ENCODE results near the gene BBOX1.
"Not testable (repeated sequence)": the region's sequence is repeated elsewhere in the genome, so short reads cannot be mapped to it uniquely, and the experiment has no call there.

The BBOX1 gene, protein sequence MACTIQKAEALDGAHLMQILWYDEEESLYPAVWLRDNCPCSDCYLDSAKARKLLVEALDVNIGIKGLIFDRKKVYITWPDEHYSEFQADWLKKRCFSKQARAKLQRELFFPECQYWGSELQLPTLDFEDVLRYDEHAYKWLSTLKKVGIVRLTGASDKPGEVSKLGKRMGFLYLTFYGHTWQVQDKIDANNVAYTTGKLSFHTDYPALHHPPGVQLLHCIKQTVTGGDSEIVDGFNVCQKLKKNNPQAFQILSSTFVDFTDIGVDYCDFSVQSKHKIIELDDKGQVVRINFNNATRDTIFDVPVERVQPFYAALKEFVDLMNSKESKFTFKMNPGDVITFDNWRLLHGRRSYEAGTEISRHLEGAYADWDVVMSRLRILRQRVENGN

DNA sequence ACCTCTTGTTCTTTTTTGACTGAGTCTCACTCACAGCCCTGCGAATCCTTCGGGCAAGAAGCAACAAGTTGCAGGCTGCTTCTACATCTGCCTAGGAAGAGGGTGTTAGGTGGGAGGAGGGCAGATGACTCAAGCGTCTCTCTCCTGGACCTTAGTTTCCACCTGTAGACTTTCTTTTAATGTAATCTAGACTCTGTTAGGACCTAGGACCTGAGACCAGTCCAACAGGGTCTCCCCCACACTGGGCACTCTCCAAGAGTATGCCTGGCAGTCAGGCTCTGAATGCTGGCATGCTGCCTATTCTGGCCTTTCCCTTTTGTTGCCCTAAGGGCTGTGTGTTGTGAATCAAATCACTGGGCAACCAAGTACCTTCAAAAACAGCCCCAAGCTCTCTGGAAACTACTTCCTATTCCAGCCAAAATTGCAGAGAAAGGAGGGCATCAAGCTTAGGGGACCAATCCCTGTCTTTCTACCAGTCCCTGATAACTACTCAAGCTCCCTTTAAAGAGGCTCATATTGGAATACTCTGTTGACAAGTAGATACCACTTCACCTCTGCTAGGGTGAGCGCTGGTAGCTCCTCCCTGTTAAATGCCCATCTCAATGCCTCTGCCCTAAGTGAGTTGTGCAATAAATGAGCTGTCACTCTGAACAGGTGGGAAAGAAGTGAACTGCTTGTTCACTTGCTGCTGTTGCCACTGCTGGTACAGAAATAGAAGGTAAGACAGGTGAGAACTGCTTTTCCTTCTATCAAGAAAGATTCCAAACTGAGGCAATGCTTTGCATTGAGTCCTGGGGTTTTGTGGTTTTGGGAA is at the start of gene BBOX1:
TSS of gene BBOX1 (plus strand) at position 514 of the 814 bp plus-strand sequence. CDS start 14,616 bp downstream, outside the sequence.
- H3K4me3 ChIP-seq (ENCODE audit: low read length) = no peak within 1 kb of the TSS
- TF ChIP-seq ZNF274 (IDR thresholded peaks at IDR 0.05; ENCODE audit: low read depth, low read length) = no peak

DNA sequence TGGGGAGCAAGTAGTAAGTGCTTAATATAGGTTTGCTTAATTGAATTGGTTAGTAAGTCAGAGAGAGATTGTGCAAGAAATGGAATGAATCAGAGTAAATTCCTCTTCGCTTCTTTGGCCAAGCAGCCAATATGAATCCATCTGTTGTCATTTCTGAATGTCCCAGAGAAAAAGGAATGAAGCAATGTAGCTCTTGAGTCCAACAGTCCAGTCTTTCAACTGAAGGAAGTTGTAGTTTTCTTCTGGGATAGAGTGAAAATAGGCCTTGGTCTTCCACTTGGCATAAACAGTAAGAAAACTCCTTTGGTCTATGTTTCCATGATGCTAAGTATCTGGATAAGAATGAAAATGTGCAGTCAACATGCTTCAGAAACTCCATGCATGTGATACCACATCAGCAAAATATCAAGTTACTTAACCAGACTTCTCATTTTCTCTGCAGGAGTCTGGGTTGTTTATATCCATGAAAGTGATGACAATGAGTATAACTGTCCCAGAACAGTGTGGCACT is 48.5 kb upstream of the BBOX1 start:
- TF ChIP-seq ZNF274 (IDR thresholded peaks at IDR 0.05; ENCODE audit: low read depth, low read length) = no peak
- no peak overlapping the region for H3K4me3 ChIP-seq (ENCODE audit: low read length)

DNA sequence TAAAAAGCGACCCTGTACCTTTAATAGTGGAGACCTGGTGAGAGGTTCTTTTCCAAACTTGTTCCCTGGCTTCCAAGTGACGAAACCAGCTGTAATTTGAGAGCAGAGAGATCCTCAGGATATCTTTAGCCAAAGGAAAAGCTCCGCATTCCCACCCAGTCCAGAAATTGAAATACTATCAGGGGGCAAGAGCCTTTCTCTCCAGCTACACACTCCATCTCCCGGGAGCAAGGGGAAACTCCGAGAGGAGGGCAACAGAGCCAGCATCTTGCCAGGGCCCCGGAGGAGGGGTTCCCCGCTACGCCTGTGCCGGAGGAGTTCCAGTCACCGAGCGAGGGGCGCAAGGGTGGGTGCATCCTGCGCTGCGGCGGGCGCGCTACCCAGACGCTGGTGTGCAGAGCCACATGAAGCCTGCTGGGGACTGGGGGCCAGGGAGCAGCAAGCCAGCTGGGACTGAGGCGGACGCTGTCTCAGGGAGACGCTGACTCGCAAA is 46.6 kb upstream of the BBOX1 start, which contains the start of gene FIBIN:
TSS of gene FIBIN (plus strand) at position 148 of the 493 bp plus-strand sequence. CDS start 415 bp downstream, outside the sequence.
- TF ChIP-seq ZNF274 (IDR thresholded peaks at IDR 0.05; ENCODE audit: low read depth, low read length) = no peak
- H3K4me3 ChIP-seq (ENCODE audit: low read length) = no peak within 1 kb of the TSS

DNA sequence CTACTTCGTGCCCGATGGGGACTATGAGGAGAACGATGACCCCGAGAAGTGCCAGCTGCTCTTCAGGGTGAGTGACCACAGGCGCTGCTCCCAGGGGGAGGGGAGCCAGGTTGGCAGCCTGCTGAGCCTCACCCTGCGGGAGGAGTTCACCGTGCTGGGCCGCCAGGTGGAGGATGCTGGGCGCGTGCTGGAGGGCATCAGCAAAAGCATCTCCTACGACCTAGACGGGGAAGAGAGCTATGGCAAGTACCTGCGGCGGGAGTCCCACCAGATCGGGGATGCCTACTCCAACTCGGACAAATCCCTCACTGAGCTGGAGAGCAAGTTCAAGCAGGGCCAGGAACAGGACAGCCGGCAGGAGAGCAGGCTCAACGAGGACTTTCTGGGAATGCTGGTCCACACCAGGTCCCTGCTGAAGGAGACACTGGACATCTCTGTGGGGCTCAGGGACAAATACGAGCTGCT is 46.0 kb upstream of the BBOX1 start:
- no peak overlapping the region for H3K4me3 ChIP-seq (ENCODE audit: low read length)
- no peak for TF ChIP-seq ZNF274 (IDR thresholded peaks at IDR 0.05; ENCODE audit: low read depth, low read length)

DNA sequence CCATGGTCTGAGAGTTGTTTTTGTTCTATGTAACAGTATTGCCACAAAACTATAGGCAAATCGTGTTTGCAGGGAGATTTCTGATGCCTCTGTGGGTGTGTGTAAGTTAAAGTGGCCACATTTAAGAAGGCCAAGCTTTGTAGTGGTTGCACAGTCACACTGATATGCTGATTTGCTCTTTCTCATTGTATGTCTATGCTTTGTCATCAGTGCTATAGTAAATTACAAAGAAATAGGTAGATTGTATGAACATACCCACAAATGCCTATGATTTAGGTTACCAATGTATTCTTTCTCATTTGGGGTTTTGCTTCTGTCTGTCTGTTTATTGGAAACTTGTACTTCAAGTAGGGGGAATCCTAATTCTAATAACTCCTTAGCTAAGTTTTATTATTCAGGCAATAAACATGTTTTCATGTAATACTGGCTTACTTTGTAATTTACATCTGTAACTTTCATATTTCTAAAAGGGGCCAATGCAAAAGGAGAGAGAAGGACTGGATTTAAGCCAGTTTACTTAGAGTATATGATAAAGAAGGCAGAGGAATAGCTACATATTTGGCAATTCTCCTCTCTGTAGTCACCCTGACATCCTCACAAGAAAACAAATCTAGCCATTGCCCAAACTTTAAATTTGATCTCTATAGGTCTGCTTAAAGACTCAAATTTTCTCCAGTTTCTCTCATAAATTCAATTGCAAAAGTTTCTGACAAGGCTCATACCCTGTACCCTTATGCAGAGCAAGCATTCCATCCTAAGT is 44.7 kb upstream of the BBOX1 start:
- TF ChIP-seq ZNF274 (IDR thresholded peaks at IDR 0.05; ENCODE audit: low read depth, low read length) = no peak
- no peak overlapping the region for H3K4me3 ChIP-seq (ENCODE audit: low read length)

DNA sequence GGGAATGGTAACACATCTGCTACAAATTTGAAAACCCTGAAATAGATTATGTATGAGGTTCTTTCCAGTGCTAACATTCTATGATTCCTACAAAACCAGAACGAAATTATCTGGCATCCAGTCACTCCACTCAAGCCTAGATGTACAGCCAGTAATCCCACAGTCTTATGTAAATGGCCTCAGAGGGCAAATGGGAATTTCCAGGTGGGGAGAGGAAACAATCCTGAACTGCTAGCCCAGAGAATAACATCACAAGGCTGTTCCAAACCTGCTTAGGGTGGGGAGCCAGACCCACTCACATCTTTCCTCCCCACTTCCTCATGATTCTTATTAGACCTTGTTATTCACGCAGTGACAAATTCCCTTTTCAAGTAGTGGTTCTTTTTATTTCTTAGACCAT is 43.2 kb upstream of the BBOX1 start:
- no peak overlapping the region for H3K4me3 ChIP-seq (ENCODE audit: low read length)
- no peak for TF ChIP-seq ZNF274 (IDR thresholded peaks at IDR 0.05; ENCODE audit: low read depth, low read length)

DNA sequence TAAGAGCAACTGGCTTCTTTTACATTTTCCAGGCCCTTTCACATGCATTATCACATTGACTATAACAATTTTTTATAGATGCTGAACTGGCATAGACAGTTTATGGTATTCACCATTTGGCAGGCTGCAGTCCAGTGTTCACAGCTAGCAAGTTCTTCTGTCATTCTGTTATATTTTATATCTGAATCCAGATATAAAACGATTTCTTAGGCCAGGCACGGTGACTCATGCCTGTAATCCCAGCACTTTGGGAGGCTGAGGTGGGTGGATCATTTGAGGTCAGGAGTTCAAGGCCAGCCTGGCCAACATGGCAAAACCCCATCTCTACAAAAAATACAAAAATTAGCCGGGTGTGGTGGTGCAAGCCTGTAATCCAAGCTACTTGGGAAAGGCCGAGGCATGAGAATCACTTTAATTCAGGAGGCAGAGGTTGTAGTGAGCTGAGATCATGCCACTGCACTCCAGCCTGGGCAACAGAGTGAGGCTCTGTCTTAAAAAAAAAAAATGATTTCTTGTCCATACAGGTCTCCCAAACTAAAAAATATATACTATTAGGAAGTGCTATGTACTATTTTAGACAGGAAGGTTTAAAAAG is 39.4 kb upstream of the BBOX1 start:
- not testable (repeated sequence) for H3K4me3 ChIP-seq (ENCODE audit: low read length)

DNA sequence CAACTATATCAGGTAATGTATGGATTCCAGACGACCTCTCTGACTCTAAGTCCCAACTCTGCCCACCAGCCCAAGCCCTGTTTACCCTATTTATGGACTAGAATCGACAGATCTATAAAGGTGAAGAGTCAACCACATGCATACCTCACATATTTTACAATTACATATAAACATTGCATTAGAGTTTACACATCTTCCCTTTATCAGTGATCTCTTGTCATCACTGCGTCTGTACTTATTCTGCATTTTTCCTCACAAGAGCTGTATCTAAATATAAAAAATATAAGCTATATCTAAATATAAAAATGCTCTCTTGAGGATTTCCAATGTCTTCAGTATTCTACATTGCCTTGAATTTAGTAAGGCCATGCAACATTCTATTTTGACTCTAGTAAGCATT is 38.2 kb upstream of the BBOX1 start:
- no peak overlapping the region for H3K4me3 ChIP-seq (ENCODE audit: low read length)
- no peak for TF ChIP-seq ZNF274 (IDR thresholded peaks at IDR 0.05; ENCODE audit: low read depth, low read length)

DNA sequence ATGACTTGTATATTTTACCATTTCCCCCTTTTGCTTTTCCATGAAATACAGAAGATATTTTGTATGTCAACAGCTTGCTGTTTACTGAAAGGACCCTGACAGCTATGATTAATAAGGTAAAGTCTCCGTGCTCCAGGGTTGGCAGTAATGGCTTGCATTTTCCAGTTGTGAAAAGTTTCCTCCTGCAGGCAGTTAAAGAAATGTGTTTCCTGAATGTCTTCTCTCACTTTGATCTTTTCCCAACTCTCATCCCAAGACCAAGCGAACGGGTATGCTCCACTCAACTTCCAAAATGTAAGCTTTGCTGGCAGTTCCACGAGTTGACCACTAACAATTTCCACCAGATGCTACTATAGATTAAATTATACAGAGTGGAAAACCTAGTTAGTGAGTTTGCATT is 37.8 kb upstream of the BBOX1 start:
- TF ChIP-seq ZNF274 (IDR thresholded peaks at IDR 0.05; ENCODE audit: low read depth, low read length) = no peak
- no peak overlapping the region for H3K4me3 ChIP-seq (ENCODE audit: low read length)

DNA sequence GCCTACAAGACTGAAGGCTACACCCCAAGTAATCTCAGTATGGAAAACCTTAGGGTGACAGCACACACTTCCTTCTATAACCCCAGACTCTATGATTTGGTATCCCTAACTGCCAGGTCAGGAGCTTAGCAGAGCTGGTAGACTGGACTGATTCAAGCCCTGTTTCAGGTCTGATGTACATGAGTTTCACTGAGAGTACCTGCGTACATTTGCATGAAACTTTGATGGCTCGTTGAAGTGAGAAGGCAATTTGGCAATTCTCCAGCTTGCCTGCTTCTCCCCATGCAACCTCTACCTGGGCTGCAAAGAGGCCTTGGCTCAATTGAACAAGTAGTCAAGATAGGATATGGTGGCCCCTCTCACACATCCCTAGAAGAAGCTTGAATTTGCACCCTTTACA is 36.5 kb upstream of the BBOX1 start:
- no peak overlapping the region for H3K4me3 ChIP-seq (ENCODE audit: low read length)
- no peak for TF ChIP-seq ZNF274 (IDR thresholded peaks at IDR 0.05; ENCODE audit: low read depth, low read length)

DNA sequence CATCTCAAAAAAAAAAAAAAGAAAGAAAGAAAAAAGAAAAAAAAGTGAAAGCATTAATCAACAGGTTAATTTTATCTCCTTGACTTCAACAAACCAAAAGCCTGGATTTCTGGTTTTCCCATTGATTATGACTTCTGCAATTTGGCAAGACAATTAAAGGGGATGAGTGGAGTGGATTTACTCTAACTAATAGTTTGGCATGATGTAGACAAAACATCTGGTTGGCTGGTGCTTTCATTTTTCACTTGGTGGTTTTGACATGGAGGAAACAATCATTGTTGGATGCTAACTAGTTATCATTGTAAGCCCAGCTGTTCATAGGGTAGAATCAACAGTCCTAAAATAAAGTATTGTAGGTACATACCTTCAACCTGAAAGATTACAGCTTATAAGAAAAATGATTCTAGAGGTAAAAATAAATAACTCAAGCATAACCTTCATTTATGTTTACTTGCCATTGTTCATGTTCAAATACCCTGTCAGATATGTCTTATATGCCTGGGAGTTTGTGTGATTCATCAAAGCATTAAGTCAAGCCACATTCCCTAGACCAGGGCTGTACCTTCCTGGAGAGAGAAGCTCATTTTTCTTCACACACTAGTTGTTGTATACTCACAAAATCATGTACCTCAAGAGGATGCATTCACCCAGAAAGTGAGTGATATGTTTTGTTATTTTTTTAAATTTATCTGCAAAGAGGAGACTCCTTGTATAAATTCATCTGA is 31.6 kb upstream of the BBOX1 start:
- TF ChIP-seq ZNF274 (IDR thresholded peaks at IDR 0.05; ENCODE audit: low read depth, low read length) = no peak

DNA sequence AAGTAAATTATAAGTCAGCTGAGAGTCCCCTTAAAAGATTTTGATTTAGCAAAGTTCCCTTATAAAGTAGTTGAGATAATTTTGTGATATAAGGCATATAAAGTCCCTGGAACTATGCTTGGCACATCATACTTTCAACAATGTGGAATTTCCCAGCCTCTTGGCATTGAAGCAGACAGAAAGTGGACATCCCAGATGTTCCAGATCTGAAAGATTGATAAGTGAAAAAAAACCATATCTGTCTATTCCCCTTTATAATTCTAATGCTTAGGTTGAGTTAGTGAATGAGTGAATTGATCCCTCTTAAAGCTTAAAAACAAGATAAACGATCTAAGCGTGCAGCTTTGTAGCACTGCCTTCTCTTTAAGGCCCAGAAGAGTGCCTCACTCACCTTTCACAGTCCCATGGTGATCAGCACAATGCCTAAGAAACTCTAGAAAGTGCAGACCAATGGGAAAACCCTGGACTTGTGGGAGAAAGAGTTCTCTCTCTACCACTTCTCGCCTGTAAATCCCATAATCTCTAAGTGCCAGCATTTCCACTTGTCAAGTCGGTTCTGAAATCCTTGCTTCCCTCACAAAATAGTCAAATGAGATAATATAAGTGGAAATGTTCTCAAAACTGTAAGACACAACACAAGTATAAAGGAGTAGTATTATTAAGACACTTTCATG is 28.9 kb upstream of the BBOX1 start:
- no peak overlapping the region for H3K4me3 ChIP-seq (ENCODE audit: low read length)
- TF ChIP-seq ZNF274 (IDR thresholded peaks at IDR 0.05; ENCODE audit: low read depth, low read length) = no peak

More for the DNA sequence above, 31.6 kb upstream of the BBOX1 start:
- H3K4me3 ChIP-seq (ENCODE audit: low read length) = no peak overlapping the region

Measured in GM08714 (cell line).